GM19452 (cell line): ENCODE measurements around the gene IFNGR1.

Experiments used
- ATAC-seq: cut with Tn5 transposase; IDR thresholded peaks from one replicate; pipeline ENCODE4 v1.9.1; 2021; ENCODE audit not compliant: unreplicated experiment

IFNGR1 gene

DNA sequence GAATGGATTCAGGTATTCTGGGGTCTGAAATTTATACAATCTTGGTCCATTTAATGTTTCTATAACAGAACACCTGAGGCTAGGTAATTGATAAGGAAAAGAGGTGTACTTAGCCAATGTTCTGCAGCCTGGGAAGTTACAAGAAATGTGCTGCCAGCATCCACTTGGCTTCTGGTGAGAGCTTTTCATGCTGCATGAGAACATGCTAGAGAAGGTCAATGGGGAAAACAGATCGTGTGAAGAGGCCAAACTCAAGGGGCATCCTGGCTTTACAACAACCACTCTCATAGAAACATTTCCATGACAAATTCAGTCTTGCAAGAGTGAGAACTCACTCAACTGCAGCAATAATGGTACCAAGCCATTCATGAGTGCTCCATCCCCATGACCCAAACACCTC is 62.5 kb downstream of the IFNGR1 start:
- no peak for ATAC-seq

DNA sequence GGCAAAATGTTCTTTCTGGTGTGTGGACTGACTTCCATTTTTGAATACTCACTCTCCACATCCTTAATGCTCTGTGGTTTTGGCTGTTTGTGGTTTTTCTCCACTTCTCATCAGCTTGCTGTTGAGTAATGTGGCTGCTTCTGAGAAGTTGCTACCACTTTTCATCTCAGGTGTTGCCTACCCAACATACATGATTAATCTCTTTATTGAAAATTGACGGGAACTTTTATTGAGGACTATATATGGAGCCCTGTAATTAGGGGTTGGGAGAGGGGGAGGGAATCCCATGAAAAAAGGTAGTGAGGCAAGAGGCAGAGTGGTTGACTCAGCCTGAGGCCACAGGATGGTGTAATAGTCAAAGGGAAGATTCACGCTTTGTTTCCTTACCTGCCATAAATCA is 63.4 kb downstream of the IFNGR1 start:
- peak; percentile 70 for ATAC-seq

DNA sequence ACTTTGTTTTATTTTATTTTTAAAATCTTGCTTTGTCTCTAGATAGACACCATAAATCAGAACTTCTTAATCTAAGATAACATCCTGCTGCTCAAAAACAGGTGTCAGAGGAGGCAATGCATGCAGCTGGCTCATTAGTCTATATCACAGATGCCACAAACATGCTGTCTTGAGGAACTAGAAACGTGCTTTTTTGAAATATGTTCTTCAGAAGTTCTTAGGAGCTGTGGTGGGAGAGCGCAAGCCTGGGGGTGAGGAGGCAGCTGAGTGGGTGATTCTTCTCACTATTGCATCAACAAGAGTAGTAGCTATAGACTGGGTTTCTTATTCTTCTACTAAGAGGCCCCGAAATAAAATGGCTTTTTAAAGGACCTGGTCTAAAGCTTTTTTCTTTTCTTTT is 69.1 kb downstream of the IFNGR1 start:
- no peak for ATAC-seq

DNA sequence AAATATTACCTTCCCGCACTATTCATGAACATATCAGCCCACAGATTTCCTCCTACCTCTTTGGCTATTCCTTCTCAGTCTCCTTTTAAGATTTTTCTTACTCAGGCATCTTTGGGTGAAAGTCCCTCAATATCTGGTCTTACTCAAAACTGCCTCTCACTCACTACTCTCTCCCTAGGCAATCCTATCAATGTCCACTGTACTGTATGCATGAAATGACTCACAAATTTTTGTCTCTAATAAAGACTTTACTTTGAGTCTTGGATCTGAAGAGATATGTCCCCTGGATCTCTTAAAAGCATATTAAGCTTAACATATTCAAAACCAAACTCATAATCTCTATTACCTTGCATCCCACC is 70.2 kb downstream of the IFNGR1 start:
- no peak for ATAC-seq

DNA sequence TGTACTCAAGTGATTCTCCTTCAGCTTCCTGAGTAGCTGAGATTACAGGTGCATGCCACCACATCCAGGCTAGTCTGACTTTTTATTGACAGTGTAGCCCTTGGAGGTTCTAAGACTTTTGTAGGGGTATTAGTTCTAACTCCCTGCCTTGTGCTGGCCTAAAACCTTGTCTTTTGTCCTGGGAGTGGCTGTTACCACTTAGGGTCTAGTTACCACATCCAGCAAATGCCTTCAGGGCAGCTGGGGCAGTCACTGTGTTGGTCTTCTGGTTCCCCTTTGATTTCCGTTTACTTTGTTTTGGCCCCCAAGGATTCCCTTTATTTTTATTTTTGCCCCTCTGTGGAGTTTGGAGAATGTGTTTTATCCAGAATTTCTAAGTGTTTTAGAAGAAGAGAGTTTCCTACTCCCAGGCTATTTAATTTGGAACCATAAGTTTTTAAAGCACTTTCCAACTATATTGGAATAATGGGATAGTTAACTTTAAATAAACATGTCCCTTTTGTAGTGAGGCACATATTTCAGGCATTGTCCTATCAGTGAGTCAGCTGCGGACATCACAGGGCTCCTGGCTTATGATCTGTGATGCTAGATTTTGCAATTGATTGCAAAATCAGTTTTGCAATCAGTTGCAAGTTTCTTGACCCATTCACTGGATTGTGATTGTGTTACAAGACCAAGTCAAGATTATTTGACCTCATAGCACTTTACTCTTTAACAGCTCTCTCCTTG is 70.7 kb downstream of the IFNGR1 start:
- ATAC-seq = no peak
